Measurements from ENCODE around the gene FGFR3.

DNA sequence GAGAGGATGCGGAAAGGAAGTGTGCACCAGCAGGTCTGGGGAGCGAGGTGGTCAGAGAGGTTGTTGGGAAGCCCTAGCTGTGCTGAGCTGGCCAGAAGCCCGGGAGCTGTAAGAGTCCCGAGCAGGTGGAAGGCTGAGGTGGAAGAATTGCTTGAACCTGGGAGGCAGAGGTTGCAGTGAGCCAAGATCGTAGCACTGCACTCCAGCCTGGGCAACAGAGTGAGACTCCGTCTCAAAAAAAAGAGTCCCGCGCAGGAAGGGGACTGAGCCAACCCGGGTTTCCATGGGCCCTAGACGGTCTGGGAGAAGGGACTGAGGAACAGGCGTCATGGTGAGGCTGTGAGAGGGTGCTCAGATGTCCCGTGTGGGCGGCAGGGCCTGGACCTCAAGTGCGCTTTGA is 12.7 kb upstream of the FGFR3 start:
- TF ChIP-seq TEAD4 (IDR thresholded peaks at IDR 0.05; ENCODE audit: borderline replicate concordance, insufficient read depth) (no peak), TCF12 (IDR thresholded peaks at IDR 0.05) (no peak), CTCF (IDR thresholded peaks at IDR 0.05) (no peak), EP300 (IDR thresholded peaks at IDR 0.05; ENCODE audit: borderline replicate concordance in 1 of 2, low read depth in 1 of 2, low read length in 1 of 2) (no peak), FOXJ3 (CRISPR knock-in tag; IDR thresholded peaks at IDR 0.05) (no peak), USF1 (IDR thresholded peaks at IDR 0.05; ENCODE audit: borderline replicate concordance, low read depth) (no peak), RFX5 (IDR thresholded peaks at IDR 0.05; ENCODE audit: low read length) (no peak), RXRA (IDR thresholded peaks at IDR 0.05; ENCODE audit: borderline replicate concordance, low read depth) (no peak), POLR2AphosphoS5 (IDR thresholded peaks at IDR 0.05; ENCODE audit: low read depth, low read length) (no peak), MXI1 (IDR thresholded peaks at IDR 0.05; ENCODE audit: low read depth, low read length) (no peak)
- TF ChIP-seq, protein P1, sequence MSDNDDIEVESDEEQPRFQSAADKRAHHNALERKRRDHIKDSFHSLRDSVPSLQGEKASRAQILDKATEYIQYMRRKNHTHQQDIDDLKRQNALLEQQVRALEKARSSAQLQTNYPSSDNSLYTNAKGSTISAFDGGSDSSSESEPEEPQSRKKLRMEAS (IDR thresholded peaks at IDR 0.05; ENCODE audit: low read depth): no peak
- TF ChIP-seq, protein P2, sequence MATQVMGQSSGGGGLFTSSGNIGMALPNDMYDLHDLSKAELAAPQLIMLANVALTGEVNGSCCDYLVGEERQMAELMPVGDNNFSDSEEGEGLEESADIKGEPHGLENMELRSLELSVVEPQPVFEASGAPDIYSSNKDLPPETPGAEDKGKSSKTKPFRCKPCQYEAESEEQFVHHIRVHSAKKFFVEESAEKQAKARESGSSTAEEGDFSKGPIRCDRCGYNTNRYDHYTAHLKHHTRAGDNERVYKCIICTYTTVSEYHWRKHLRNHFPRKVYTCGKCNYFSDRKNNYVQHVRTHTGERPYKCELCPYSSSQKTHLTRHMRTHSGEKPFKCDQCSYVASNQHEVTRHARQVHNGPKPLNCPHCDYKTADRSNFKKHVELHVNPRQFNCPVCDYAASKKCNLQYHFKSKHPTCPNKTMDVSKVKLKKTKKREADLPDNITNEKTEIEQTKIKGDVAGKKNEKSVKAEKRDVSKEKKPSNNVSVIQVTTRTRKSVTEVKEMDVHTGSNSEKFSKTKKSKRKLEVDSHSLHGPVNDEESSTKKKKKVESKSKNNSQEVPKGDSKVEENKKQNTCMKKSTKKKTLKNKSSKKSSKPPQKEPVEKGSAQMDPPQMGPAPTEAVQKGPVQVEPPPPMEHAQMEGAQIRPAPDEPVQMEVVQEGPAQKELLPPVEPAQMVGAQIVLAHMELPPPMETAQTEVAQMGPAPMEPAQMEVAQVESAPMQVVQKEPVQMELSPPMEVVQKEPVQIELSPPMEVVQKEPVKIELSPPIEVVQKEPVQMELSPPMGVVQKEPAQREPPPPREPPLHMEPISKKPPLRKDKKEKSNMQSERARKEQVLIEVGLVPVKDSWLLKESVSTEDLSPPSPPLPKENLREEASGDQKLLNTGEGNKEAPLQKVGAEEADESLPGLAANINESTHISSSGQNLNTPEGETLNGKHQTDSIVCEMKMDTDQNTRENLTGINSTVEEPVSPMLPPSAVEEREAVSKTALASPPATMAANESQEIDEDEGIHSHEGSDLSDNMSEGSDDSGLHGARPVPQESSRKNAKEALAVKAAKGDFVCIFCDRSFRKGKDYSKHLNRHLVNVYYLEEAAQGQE (IDR thresholded peaks at IDR 0.05; ENCODE audit: low read depth, low read length): no peak
- TF ChIP-seq, protein P3, sequence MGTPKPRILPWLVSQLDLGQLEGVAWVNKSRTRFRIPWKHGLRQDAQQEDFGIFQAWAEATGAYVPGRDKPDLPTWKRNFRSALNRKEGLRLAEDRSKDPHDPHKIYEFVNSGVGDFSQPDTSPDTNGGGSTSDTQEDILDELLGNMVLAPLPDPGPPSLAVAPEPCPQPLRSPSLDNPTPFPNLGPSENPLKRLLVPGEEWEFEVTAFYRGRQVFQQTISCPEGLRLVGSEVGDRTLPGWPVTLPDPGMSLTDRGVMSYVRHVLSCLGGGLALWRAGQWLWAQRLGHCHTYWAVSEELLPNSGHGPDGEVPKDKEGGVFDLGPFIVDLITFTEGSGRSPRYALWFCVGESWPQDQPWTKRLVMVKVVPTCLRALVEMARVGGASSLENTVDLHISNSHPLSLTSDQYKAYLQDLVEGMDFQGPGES (IDR thresholded peaks at IDR 0.05; ENCODE audit: low read depth, low read length): no peak
- TF ChIP-seq, protein P4, sequence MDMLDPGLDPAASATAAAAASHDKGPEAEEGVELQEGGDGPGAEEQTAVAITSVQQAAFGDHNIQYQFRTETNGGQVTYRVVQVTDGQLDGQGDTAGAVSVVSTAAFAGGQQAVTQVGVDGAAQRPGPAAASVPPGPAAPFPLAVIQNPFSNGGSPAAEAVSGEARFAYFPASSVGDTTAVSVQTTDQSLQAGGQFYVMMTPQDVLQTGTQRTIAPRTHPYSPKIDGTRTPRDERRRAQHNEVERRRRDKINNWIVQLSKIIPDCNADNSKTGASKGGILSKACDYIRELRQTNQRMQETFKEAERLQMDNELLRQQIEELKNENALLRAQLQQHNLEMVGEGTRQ (IDR thresholded peaks at IDR 0.05; ENCODE audit: borderline replicate concordance, low read depth, low read length): no peak

All from SK-N-SH (cell line).